HG03139 (cell line): ENCODE data around the gene MTMR3.

Experiments
- ATAC-seq: cut with Tn5 transposase; IDR thresholded peaks from one replicate; pipeline ENCODE4 v1.9.1; 2021; ENCODE audit not compliant: unreplicated experiment

MTMR3 gene

DNA sequence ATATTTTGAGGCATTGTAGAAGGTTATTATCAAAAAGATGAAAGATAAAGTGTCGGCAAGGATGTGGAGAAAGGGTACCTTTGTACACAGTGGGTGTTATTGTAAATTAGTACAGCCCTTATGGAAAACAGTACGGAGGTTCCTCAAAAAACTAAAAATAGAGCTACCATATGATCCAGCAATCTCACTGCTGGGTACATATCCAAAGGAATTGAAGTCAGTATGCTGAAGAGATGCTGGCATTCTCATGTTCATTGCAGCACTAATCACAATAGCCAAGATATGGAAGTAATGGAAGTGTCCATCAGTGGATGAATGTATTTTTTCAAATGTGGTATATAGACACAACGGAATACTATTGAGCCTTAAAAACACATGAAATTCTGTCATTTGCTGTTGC is 15.1 kb upstream of the MTMR3 start:
- no peak for ATAC-seq

DNA sequence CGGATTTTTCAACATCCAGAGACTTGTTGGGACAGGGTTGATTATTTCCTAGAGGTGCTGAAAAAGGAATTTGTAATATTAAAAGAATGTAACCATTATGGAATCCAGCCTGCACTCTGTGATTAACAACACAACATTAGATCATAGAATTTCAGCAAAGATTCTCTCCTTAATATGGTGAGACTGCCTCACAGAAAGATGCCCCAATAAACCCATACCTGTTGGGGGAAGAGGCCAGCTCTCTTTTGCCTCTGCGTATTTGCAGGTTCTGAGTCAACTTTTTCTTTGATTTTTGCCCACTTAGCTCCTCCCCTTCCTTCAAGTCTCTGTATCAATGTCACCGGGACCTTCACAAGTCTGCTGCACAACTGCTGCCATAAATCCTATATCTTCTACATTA is 12.4 kb upstream of the MTMR3 start:
- ATAC-seq, result no peak

DNA sequence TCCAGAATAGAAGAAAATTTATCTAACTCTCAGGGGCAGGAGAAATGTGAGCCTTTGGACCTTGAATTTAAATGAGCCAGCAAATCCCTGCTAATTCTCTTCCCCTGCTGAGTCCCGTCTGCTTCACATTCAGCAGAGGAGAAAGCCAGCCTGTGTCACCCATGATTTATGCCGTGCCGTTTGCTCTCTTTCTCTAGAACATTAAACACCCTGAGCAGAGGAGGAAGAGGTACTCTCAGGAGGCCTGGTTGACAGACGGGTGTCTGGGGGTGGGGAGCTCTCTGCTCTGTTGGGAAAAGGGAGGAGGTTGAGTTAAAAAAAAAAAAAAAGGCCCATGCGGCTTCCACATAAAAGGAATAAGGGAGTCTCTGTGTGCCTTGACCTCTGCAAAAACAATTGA is 11.3 kb upstream of the MTMR3 start:
- ATAC-seq, result no peak

DNA sequence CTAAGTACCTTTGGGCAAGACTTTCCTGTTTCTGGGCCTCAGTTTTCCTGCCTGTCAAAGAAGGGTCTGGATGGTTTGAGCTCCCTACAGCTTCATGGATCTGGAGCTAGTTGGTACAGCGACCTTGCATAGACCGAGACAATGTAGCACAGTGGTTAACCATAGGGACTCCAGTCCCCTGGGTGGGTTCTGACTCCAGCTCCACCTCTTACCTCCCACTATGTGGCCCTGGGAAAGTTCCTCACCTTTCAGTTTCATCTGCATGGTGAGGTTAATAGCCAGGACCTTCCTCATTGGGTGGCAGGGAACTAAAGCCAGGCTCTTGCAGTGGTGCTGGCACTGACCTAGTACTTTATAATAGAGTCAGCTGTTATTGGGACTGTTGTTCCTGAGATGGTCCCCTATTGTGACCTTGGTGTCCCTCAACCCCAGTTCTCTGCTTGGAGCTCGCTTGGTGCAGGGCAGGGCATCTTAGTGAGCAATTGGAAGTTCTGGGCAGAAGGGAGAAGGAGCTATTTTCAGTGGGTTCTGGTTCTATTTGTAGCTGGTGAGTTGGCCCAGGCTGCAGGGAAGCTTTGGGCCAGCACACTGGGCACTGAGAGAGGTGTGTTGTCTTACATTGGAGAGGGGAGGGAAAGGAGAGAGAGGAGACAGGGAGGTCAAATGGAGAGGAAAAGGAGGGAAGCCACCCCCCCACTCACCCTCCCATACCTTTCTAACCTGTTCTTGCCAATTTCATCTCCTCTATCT is 10.7 kb upstream of the MTMR3 start:
- no peak for ATAC-seq

DNA sequence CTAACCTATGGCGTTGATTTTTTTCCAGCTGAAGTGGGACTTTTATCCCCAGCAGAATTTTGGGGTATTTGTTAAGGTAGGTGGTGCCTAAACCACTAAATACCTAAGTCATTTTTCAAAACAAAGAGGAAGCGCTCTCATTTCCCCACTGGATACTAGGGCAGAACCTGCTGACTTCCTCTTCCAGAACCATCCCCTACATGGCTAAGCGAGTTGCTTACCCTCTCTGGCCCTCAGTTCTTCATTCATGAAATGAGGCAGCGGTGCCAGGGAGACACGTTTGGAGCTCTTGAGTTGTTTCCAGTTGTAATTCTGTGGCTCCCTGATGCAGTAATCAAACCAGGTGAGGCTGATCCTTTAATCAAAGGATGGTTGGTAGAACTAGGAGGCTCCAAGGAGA is 10.0 kb upstream of the MTMR3 start:
- ATAC-seq, result no peak

DNA sequence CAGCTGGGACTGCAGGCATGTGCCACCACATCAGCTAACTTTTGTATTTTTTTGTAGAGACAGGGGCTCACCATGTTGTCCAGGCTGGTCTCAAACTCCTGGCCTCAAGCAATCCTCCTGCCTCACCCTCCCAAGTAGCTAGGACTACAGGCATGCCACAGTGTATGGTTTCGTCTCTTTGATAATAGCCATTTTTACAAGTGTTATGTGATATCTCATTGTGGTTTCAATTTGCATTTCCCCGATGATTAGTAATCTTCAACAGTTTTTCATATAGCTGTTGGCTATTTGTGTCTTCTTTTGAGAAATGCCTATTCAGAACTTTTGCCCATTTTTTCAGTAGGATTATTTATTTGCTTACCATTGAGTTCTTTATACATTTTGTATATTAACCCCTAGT is 9.0 kb upstream of the MTMR3 start:
- ATAC-seq, result no peak

DNA sequence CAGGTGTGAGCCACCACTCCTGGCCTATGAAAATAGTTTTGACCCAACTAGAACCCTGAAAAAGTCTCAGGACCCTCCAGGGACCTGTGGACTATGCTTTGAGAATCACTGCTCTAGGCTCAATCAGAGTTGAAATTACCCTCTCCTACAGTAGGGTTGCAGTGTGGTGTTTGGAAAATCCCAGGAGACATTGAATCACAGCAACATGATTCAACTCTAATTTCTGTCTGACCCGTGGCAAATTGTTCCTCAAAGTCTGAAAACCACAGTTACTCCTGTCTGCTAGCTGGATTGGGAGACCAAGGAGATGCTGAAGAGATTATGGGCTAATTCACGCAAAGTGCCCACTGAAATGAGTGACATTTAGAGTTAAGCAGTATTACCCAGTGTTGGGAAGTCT is 5.4 kb upstream of the MTMR3 start:
- no peak for ATAC-seq

DNA sequence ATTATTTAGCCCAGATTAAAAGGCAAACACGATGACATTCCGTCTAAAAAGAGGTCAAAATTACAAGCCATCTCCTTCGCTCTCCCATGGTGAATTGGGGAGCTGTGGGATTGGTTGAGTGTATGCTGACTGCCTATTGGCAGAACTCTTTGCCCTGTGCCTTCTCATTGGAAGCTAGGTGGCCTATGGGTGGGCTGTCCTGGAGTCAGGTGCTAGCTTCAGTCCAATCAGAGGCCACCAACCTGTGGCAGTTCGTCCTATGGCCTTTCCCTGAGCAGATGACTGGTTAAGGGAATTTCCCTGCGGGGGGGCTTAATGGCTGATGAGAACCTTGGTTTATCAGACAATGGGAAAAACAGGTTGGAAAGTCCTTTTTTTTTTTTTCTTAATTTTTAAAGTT is 3.2 kb upstream of the MTMR3 start:
- ATAC-seq, result no peak

DNA sequence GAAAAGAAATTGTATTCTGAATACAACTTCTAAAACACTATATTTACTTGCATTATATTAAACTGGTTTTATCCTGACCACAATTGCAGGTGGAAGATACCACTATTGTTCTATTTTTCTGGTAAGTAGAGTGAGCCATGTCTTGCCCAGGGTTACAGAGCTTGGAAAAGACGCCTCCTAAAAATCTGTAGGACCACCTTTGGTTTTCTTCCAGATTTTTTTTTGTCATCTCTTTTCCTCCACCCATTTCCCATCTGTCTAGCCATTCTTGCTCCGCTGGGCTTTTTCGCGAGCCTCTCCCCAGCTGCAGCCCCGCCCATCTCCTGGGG is 294 bp upstream of the MTMR3 start:
- ATAC-seq, result no peak

DNA sequence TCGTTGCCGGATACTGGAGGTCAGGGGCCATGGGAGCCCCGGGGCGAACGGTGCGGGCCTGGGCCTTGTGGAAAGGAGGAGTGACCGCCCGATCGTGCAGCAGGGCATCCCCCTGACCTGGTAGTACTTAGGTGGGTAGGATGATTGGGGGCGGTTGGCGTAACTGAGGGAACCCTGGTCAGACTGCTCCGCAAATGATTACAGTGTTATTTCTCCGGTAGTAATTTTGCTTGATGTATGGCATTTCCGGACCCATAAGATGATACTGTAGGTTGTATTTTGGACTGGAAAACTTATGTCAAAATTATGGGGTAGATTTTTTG is 762 bp downstream of the MTMR3 start:
- no peak for ATAC-seq

DNA sequence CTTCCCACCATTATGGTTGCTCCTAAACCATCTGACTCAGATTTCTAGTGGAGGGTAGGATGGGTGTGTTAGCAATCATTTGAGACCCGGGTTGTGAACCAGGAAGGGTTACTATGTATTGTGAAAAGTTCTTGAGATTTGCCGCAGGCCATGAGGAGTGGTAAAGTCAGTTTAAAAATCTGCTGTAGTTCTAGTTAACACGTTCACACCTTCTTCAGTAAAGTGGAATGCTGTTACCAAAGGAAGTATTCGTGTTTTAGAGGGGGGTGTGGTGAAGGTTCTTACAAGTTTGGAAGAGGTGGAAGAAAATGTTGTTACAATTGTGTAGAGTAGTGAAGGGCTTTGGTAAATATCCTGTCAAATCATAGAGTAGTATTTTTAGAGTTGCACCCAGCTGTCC is 2.6 kb downstream of the MTMR3 start:
- ATAC-seq, result no peak

DNA sequence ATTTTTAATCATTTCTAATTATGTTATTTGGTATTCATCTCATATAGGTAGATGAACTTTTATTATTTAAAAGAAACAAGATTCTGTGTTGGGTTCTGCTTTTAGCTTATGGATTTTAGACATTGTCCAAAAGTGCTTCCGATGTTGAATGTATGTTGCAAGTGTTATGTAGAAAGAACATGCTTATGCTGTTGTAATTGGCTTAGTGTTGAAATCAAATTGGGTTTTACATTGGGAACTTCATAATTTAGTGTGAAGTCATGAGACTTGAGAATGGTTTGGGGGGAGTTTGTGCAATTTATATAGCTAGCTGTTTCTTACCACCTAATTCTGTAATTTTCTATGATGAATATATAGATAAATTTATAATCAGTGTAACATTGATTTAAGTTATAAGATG is 3.6 kb downstream of the MTMR3 start:
- ATAC-seq, result no peak

DNA sequence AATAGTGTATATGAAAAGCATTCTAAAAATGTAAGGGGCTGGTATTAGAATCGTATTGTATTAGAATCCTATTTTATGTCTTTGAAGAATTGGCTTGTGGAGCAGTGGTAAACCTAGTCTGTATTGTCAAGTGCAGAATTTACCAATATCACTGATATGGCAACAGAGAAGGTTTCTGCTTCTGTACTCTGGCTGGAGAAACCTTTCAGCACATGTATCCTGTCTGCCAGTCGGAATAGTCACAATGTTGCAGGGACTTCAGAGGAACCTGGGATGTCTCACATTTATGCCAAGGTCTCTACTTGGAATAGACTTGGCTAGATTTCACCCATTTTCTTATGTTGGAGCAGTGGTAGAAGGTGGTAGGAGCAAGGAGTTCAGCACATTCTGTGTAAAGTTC is 4.4 kb downstream of the MTMR3 start:
- no peak for ATAC-seq

DNA sequence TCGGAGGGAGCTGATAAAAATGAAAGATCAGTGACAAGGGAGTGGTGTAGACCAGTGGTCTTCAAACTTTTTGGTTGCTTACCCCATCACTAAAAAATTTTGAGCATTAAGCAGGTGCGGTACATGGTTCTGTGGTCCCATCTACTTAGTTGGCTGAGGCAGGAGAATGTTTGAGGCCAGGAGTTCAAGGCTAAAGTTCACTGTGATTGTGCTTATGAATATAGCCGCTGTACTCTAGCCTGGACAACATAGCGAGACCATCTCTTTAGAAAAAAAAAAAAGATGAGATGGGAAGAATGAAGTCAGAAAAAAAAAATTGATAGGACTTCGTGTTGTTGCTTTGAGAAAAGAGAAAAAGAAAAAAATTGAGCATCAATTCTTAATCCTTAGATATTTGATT is 7.8 kb downstream of the MTMR3 start:
- no peak for ATAC-seq

DNA sequence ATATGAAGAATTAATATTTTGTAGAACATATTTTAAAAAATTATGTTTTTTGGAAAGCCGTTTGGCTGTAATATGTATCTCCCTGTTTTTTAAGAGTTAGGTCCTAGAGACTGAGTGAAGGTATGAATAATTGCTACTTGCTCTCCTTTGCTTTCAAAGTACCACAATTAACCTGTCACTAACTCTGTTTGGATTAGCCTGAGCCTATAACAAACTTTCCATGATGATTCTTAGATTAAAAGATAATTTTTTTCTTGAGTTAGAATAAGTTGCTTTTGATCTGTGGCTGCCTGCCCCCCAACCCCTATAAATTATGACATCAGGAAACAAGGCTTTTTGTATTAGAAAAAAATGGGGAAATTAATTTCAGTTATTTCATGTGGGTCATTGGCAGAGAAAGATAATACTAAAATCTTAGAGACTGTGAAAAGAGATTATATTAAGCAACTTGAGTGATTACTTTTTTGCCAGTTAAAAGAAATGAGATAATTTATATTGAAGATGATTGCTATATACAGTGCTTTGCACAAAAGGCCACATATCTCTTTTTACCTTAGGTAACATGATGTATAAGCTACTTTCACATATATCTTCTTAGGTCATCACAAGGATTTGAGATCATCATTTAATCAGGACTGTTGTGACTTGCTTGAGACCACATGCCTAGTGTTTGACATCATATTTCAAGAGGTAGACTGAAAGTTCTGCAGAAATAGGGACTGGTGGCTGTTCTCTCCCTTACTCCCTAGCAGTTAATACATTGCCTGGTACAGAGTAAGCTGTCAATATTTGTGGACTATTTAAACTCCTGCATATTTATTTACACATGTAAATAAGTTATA is 9.6 kb downstream of the MTMR3 start:
- no peak for ATAC-seq

DNA sequence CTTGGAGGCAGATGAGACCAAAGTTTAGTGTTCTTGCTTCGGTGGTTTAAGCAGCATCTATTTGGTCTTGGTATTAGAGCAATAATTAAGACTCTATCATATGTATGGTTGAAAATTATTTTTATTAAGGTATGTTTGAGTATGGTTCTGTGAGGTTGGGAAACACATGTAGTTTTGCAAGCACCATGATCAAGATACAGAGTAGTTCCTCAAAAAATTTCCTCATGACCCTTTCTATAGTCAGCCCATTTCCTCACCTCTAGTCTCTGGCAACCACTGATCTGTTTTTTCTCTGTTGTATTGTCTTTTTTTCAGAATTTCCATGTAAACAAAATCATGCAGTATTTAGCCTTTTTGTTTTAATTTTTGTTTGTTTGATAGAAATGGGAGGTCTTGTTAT is 18.4 kb downstream of the MTMR3 start:
- no peak for ATAC-seq

DNA sequence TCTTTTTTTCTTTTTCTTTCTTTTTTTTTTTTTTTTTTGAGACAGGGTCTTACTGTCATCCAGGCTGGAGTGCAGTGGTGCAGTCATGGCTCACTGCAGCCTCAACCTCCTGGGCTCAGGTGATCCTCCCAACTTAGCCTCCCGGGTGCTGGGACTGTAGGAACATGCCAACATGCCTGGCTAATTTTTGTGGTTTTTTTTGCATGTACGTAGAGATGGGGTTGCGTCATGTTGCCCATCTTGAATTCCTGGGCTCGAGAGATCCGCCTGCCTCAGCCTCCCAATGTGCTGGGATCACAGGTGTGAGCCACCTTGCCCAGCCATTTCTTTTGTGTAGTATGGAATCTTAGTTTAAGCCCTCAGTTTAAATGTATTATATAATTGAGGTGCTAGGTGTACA is 20.4 kb downstream of the MTMR3 start:
- ATAC-seq, result no peak

DNA sequence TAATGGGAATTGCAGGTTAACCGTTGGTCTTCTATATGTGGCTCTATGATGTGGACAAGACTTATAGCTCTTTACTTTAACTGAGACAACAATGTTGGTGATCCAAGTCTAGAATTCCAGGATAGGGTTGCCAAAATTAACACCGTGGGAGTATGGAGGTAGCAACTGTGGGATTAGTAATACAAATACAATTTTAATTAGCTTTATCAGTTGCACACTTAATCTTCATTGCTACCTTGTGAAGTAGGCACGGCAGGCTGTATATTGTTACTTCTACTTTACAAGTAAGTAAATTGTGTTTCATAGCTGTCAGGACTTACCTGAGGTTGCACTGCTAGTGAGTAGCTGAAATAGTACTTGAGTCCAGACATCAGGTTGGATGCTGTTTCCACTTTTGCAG is 21.0 kb downstream of the MTMR3 start:
- no peak for ATAC-seq

DNA sequence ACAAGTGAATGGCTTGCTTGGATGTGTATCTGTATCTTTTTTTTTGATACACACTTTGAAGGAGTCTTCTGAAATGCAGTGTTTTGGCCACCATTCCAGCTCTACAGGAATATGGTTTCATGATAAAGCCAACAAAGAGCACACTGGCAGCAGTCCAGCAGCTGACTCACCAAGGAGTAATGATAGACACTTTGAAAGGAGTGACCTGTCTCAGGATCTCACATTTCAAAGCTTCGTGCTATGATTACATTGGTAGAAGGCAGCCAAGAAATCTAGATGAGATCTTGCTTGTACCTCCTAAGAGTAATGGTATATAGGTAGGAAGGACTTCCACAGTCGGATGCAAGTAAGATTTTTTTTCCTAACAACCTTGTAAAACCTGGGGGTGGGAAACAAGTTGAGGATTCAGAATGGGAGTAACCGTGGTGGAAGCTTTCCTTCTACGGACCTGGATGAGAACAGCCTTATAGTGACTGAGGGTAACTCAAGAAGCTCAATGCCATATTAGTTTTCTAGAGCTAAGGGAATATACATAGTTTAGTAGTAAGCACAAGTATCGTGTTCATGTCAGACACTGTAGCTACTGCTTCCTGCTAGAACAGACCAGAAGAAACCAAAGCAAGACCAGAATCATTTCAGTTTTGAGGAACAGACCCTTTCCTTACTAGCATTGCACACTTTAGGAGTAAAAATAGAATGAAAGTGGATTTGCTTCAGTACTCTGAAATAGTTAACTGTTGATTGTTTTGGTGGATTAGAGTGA is 25.0 kb downstream of the MTMR3 start:
- no peak for ATAC-seq

DNA sequence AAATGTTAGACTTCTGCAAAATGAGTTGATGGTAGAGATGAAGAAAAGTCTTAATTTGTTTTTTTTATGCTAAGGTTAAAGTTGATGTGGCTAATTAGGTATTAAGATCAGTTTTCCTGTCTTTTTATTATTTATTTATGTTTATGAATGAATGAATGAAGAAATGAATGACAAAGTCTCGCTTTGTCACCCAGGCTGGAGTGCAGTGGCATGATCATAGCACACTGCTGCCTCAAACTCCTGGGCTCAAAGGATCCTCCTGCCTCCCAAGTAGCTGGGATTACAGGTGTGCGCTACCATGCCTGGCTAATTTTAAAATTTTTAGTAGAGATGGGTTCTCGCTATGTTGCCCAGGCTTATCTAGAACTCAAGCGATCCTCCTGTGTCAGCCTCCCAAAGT is 29.2 kb downstream of the MTMR3 start:
- no peak for ATAC-seq

DNA sequence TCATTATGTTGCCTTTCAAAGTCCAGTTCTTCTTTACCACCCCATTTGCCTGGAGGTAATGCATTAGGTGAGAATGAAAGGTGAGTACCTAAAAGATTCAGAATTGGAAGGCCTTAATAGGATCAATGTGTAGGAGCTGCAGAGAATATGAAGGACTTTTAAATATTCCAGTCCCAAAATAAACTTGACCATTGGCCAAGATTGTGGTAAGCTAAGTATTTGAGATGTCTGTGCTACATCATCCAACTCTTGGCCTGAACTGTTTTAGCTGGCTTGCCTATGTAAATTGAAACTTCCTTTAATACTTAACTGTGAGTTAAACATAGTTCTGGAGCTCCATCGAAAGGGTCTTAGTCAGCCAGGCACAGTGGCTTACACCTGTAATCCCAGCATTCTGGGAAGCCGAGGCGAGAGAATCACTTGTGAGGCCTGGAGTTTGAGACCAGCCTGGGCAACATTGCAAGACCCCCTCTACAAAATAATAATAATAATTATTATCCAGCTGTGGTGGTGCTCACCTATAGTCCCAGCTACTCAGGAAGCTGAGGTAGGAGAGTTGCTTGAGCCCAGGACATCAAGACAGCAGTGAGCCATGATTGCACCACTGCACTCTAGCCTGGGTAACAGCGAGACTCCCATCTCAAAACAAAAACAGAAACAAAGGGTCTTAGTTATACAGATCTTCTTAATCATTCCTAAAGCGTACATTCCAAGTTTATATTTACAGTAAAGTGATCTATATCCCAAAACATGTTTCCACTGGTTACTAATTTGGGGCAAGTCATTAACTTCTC is 29.8 kb downstream of the MTMR3 start:
- ATAC-seq, result no peak
